Calu3 (cell line): ENCODE results near the gene PRDM12. TPM values are rescaled to one million over a fixed set of nuclear protein-coding genes. Genes with fewer than 3 reads are reported as not detected.
A peak's percentile ranks its signal among the peaks of the same experiment; 100 is the strongest.

Source experiments
- BruUV-seq: library from RNA; stranded (reverse); fragments of 400-500 nt; replicated peaks from 2 replicates; lab custom pipeline; 2021; lab: Mats Ljungman, UMichigan
- CTCF ChIA-PET: fragments of 300-600 bp; sonication (Branson Sonifier 250); formaldehyde crosslinking; loops from one replicate; lab custom pipeline; 2022; ENCODE audit warnings: antibody characterized with exemption; lab: Charles Lee
- DNase-seq: peaks from one replicate; pipeline ENCODE4 v3.0.0; 2022
- H3K27ac Mint-ChIP-seq: one replicate; pipeline ENCODE4 v1.8.0; 2022; ENCODE audit warnings: mixed read lengths; ENCODE audit not compliant: unreplicated experiment
- H3K27me3 Mint-ChIP-seq: one replicate; pipeline ENCODE4 v1.8.0; 2022; ENCODE audit warnings: mixed read lengths; ENCODE audit not compliant: unreplicated experiment
- H3K36me3 Mint-ChIP-seq: one replicate; pipeline ENCODE4 v1.8.0; 2022; ENCODE audit warnings: mild to moderate bottlenecking, moderate library complexity, mixed read lengths; ENCODE audit not compliant: insufficient read depth, unreplicated experiment
- H3K4me1 Mint-ChIP-seq: one replicate; pipeline ENCODE4 v1.8.0; 2022; ENCODE audit warnings: mild to moderate bottlenecking, low read depth, mixed read lengths; ENCODE audit not compliant: unreplicated experiment
- H3K4me3 Mint-ChIP-seq: one replicate; pipeline ENCODE4 v1.8.0; 2022; ENCODE audit warnings: mild to moderate bottlenecking, low read depth, moderate library complexity, mixed read lengths; ENCODE audit not compliant: unreplicated experiment
- H3K9me3 Mint-ChIP-seq: one replicate; pipeline ENCODE4 v1.8.0; 2022; ENCODE audit warnings: low read depth, mixed read lengths; ENCODE audit not compliant: unreplicated experiment
- intact Hi-C: fragments of 100-400 bp; cut with micrococcal nuclease; formaldehyde crosslinking; loops from one replicate; pipeline ENCODE4 v1.10.0; 2022; ENCODE audit not compliant: unreplicated experiment
- total RNA-seq: library from RNA; stranded (reverse); gene quantifications from 2 replicates; pipeline ENCODE4 v1.2.3, GENCODE V29; 2022
- TF ChIP-seq, protein P1 (sequence below): fragments of 200-600 bp; IDR thresholded peaks from one replicate; pipeline ENCODE4 v1.8.0; 2022; ENCODE audit warnings: antibody characterized with exemption; ENCODE audit not compliant: unreplicated experiment

The PRDM12 gene
- total RNA-seq, 1 experiment from 2014 or later, result not detected

DNA sequence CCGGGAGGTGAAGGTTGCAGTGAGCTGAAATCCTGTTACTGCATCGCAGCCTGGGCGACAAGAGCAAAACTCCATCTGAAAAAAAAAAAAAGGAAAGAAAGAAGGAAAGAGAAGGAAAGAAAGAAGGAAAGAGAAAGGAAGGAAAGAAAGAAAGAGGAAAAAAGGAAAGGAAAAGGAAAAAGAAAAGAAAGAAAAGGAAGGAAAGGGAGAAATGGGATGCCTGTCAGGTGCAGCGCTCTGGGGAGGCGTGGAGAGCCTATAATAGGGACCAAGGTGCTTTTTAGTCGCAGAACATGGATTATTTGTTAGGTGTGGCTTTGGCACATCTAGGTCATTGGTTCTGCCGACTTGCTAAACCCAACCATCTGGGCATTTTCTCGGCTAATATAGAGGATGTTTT, 47.1 kb downstream of the PRDM12 start:
- TF ChIP-seq, protein P1, sequence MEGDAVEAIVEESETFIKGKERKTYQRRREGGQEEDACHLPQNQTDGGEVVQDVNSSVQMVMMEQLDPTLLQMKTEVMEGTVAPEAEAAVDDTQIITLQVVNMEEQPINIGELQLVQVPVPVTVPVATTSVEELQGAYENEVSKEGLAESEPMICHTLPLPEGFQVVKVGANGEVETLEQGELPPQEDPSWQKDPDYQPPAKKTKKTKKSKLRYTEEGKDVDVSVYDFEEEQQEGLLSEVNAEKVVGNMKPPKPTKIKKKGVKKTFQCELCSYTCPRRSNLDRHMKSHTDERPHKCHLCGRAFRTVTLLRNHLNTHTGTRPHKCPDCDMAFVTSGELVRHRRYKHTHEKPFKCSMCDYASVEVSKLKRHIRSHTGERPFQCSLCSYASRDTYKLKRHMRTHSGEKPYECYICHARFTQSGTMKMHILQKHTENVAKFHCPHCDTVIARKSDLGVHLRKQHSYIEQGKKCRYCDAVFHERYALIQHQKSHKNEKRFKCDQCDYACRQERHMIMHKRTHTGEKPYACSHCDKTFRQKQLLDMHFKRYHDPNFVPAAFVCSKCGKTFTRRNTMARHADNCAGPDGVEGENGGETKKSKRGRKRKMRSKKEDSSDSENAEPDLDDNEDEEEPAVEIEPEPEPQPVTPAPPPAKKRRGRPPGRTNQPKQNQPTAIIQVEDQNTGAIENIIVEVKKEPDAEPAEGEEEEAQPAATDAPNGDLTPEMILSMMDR, result no peak
- H3K27ac Mint-ChIP-seq, result no peak overlapping the region
- H3K27me3 Mint-ChIP-seq, result peaks cover 12% of the 10 kb centered on the region
- H3K36me3 Mint-ChIP-seq, result peaks cover 38% of the 10 kb centered on the region
- no TSS peak for BruUV-seq
- peak overlapping the region; percentile 31 for H3K4me3 Mint-ChIP-seq
- no peak for DNase-seq
- intact Hi-C loops, result no loop called here
- H3K4me1 Mint-ChIP-seq, result no peaks in the 10 kb centered on the region
- CTCF ChIA-PET, result interaction anchor here (0.5 kb wide), 1 partner anchor 39 kb away, joined by 4 read pairs; no protein-coding TSS in a partner anchor
- no peaks in the 10 kb centered on the region for H3K9me3 Mint-ChIP-seq

- H3K4me3 Mint-ChIP-seq, result peak overlapping the region; percentile 90
- H3K9me3 Mint-ChIP-seq, result no peaks in the 10 kb centered on the region
- BruUV-seq, result no TSS peak
- CTCF ChIA-PET, result interaction anchor here (0.6 kb wide), 1 partner anchor 16 kb away, joined by 3 read pairs; no protein-coding TSS in a partner anchor
- TF ChIP-seq, protein P1, result no peak
- H3K4me1 Mint-ChIP-seq, result no peaks in the 10 kb centered on the region
- H3K36me3 Mint-ChIP-seq, result peaks cover 32% of the 10 kb centered on the region
- peak overlapping the region; percentile 84 for H3K27ac Mint-ChIP-seq
- peak; percentile 93 for DNase-seq
- intact Hi-C loops, result no loop called here
- H3K27me3 Mint-ChIP-seq, result peaks cover 12% of the 10 kb centered on the region
Observed at GRCh38 chr9:130712564-130713285, 48.3 kb downstream of the PRDM12 start.

DNA sequence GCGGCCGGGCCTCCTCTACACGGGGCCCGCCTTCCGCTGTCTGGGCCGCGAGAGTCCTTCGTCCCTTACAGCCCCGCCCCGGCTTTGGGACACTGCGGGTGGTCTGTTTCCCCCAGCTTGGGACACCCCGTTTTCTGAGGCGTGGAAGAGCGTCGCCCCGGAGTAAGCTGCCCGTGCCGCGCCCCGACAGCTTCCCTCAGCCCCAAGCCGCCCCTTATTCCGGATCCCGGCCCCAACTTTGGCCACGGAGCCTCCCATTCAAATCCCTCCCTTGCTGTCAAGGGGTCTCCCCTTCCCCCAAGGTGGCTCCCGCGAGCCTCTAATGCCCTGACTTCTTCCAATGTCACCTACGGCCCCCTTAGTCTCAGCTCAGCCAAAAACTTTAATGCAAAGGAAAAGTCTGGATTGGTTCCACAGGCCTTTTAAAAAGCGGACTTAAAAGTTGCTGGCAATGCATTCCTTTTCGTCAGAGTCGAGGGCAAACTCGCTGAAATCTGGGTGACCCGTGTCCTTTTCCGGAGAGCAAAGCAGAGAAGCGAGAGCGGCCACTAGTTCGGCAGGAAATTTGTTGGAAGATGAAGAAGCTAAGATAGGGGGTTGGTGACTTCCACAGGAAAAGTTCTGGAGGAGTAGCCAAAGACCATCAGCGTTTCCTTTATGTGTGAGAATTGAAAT, 49.0 kb downstream of the PRDM12 start:
- peaks cover 12% of the 10 kb centered on the region for H3K27me3 Mint-ChIP-seq
- intact Hi-C loops, result no loop called here
- TF ChIP-seq, protein P1, result no peak
- CTCF ChIA-PET, result interaction anchor here (2.4 kb wide), 1 partner anchor 13 kb away, joined by 6 read pairs; no protein-coding TSS in a partner anchor
- no peaks in the 10 kb centered on the region for H3K4me1 Mint-ChIP-seq
- H3K9me3 Mint-ChIP-seq, result no peaks in the 10 kb centered on the region
- H3K4me3 Mint-ChIP-seq, result peak overlapping the region; percentile 90
- H3K27ac Mint-ChIP-seq, result peak overlapping the region; percentile 84
- no peak for DNase-seq
- H3K36me3 Mint-ChIP-seq, result peaks cover 32% of the 10 kb centered on the region
- no TSS peak for BruUV-seq

GRCh38 chr9:130714586-130715110, 50.3 kb downstream of the PRDM12 start:
- Mint-ChIP-seq H3K27ac (no peak overlapping the region), H3K9me3 (no peaks in the 10 kb centered on the region)
- intact Hi-C loops, result no loop called here

More at GRCh38 chr9:130714586-130715110, 50.3 kb downstream of the PRDM12 start:
- TF ChIP-seq, protein P1, result no peak
- no TSS peak for BruUV-seq
- DNase-seq, result no peak
- H3K36me3 Mint-ChIP-seq, result peaks cover 32% of the 10 kb centered on the region
- CTCF ChIA-PET, result interaction anchor here (1.0 to 2.4 kb wide), 3 partner anchors 9 to 152 kb away, joined by 3 to 6 read pairs (median 3); no protein-coding TSS in a partner anchor
- H3K4me3 Mint-ChIP-seq, result peak overlapping the region; percentile 90
- H3K27me3 Mint-ChIP-seq, result peaks cover 12% of the 10 kb centered on the region
- H3K4me1 Mint-ChIP-seq, result no peaks in the 10 kb centered on the region
